ENCODE data around the gene ADAM22.
"Not testable (repeated sequence)": the region's sequence is repeated elsewhere in the genome, so short reads cannot be mapped to it uniquely, and the experiment has no call there.

Gene ADAM22

GRCh38 chr7:88111140-88111743 lies 177.2 kb downstream of the ADAM22 start:
- DNase-seq (no peak), ATAC-seq (no peak)

- DNase-seq: no peak
- no peak for ATAC-seq
These were observed 178.0 kb downstream of the ADAM22 start for GRCh38 chr7:88111954-88112471.

DNA sequence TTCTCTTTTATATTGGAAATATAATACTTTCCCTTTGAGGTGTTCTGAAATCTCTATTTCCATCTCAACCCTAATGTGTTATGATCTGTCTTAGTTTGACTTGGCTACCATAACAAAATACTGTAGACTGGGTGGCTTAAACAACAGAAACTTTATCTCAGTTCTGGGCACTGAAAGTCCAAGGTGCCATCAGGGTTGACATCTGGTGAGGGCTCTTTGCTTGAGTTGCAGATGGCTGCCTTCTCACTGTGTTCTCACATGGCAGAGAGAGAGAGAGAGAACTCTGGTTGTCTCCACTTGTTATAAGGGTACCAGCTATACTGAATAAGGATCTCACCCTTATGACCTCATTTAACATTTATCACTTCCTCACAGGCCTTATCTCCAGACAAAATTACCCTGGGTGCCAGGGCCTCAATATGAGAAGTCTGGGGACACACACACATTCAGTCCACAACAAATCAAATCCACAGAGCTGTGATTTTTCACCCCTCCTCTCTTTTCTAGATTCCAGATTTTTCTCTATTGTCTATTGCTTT lies 181.3 kb downstream of the ADAM22 start:
- no peak for ATAC-seq

GRCh38 chr7:88115816-88116215 lies 181.8 kb downstream of the ADAM22 start:
- ATAC-seq: no peak
- DNase-seq: no peak

More for the DNA sequence above, 181.3 kb downstream of the ADAM22 start:
- DNase-seq: no peak

- DNase-seq: no peak
- no peak for ATAC-seq
These were observed 182.3 kb downstream of the ADAM22 start for GRCh38 chr7:88116235-88116795.

DNA sequence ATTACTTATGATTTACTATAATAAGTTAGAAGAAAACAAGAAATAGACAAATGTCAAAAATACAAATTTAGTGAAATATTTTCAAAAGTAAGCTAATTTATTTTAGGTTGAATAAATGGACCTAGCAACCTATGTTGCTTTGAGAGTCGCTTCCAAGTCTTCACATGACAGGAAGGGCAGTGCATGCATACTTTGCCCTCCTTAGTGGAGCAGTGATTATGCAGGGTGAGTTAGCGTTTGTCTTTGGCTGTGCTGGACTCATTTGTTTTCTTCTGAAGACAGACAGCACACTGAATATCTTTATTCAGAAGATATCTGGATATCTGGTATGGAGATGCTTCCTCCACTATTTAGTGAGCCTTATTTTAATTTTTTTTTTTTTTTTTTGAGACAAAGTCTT lies 183.3 kb downstream of the ADAM22 start:
- DNase-seq: no peak
- ATAC-seq: no peak

- DNase-seq (no peak), ATAC-seq (no peak)
These were observed 187.3 kb downstream of the ADAM22 start for GRCh38 chr7:88121335-88121734.

GRCh38 chr7:88127637-88128290 lies 193.7 kb downstream of the ADAM22 start:
- no peak for DNase-seq
- no peak for ATAC-seq

GRCh38 chr7:88132725-88133124 lies 198.7 kb downstream of the ADAM22 start:
- ATAC-seq (no peak), DNase-seq (no peak)

GRCh38 chr7:88140947-88141346 lies 206.9 kb downstream of the ADAM22 start:
- DNase-seq (no peak), ATAC-seq (no peak)

DNA sequence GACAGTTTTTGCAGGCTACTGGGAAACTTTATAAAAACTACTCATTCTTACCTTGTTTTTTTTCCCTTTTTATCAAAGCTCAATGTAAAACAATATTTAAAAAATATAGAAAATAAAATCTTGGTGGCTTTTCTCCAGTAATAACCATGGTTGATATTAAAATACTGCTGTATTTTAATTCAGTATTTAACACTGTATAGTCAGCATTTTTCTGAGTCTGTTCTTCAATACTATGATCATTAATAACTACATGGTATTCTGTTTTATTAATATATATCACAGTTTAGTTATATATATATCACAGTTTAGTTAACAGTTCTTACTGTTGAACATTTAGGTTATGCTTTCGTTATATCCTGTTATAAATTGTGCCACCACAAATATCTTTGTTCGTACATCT lies 207.4 kb downstream of the ADAM22 start:
- DNase-seq: no peak

DNA sequence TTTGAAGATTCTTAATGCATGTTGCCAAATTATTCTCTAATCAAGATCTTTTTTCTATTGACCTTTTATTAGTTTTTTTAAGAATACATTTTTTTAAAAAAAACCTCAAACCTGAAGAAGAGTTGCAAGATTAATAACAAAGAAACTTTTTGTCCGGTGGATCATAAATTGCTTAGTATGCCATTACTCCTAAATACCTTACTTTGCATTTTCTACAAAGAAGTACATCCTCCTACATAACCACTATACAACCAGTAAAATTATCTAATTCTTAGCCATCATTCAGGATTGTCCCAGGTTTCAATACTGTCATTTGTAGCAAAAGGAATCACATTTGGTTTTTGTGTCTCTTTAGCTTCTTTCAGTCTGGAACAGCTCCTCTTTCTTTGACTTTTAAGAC lies 207.9 kb downstream of the ADAM22 start:
- ATAC-seq: no peak
- no peak for DNase-seq

More for the DNA sequence above, 207.4 kb downstream of the ADAM22 start:
- no peak for ATAC-seq

GRCh38 chr7:88146616-88147015 lies 212.6 kb downstream of the ADAM22 start:
- DNase-seq (no peak), ATAC-seq (no peak)

DNA sequence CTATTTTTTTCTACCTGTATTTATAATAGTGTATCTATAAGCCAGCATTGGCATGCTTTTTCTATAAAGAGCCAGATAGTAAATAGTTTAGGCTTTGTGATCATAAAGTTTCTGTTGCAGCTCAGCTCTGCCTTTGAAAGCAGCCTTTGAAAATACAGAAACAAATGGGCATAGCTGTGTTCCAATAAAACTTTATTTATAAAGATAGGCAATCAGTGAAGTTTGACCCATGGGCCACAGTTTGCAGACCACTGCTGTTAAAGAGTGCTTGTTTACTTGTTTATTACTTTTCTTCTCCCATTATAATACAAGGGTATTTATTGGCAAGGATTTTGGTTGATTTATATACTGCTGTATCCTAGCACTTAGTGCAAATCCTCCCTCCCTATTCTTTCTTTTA lies 213.3 kb downstream of the ADAM22 start:
- no peak for DNase-seq
- ATAC-seq: no peak

DNA sequence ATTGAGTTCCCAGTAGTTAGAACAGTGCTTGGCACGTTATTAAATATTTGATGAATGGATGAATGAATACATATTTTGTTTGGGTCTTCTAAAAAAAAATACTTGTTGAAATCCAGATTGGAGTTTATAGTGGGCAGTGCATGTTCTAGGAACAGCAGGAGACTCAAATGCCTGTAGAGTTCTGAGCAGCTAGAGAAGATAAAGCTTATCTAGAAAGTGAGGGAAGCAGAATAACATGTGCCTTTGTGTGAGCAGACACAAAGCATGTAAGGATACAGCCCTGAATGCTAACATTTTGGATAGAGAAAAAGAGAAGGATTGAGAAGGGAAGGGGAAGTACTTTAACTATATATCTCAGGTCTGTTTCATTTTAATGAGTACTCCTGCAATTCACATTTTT lies 213.9 kb downstream of the ADAM22 start:
- ATAC-seq (no peak), DNase-seq (no peak)

DNA sequence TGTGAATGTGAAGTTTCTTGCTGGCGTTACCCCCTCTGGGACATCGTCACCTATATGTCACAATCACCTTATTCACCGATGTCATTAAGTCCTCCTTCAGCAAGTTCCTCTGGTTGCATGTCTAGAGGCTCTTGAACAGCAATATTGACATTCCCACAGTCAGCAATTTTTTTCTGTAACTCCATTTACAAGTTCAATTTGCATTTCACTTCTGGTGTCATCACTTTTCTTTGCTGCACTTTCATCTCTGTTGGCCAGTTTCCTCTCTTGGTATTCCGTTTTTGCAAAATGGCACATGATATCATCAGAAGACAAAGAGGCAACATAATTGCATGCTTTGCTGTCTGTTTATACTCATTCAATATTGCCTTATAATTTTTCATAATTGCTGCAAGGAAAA lies 216.0 kb downstream of the ADAM22 start:
- no peak for DNase-seq
- no peak for ATAC-seq

DNA sequence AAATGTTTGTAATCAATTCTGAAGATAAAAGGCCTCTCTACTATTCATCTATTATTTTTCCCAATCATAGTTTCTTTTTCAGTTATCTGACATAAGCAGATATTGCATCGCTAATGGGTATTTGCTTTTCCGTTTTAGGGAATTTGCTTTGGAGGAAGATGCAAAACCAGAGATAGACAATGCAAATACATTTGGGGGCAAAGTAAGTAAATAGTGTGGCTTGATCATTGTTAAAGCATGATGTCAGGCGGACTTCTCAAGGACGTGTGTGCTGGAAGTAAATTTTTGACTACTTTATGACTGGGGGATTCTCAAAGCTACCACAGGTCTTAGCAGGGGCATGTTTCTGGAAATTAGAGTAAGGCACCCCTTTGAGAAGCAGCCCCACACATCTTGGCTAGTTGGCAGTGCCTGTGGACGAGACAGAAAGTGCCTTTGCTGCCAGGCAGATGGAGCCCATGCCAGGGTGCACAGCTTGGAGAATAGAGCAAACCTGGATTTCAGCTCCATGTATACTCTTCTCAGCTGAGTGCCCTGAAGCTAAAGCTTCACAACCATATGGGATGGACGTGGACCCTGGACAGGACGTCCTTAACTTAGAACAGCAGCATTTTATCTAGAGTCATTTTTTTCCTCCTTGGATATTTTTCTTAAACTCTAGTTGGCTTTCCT lies 217.2 kb downstream of the ADAM22 start:
- ATAC-seq (no peak), DNase-seq (no peak)

DNA sequence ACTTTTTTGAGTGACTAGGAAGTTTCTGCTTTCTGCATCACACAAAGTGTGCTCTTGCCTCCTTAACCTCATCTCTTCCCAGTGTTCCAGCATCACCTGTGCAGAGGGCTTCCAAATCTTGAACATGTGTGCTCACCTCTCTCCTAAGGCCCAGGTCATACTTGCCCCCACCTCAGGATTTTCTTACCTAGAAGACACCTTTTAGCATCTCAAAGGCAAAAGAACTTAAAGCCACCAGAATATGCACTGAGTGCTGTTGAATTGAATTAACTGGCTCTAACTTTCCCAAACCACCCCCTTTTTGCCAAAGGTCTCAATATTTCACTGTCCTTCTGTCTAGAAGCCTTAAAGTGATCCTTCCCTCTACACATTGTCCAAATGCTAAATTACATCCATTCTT lies 219.3 kb downstream of the ADAM22 start:
- ATAC-seq (no peak), DNase-seq (no peak)

DNA sequence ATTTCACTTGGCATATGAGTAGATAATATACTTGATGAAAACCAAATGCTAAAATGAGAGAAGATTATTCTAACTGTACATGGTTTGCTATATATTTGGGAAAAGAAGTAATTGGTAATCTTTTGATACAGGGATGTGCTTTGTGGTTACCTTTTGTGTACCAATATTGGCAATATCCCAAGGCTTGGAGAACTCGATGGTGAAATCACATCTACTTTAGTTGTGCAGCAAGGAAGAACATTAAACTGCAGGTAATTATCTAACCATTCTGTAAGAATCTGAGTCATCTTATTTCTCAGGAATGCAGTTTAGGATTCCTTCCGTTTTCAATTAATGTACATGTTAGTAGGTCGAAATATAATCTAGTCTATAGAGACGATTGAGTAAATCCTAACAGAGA lies 221.7 kb downstream of the ADAM22 start:
- ATAC-seq: no peak
- no peak for DNase-seq

GRCh38 chr7:88156356-88156755 lies 222.3 kb downstream of the ADAM22 start:
- ATAC-seq: no peak
- no peak for DNase-seq

GRCh38 chr7:88159741-88160140 lies 225.7 kb downstream of the ADAM22 start:
- not testable (repeated sequence) for ATAC-seq, DNase-seq

- DNase-seq (no peak), ATAC-seq (no peak)
These were observed 231.6 kb downstream of the ADAM22 start for GRCh38 chr7:88165697-88166096.

GRCh38 chr7:88167223-88167622 lies 233.2 kb downstream of the ADAM22 start:
- ATAC-seq: no peak
- no peak for DNase-seq
